Fibroblast of mammary gland (primary cell): ENCODE data around the gene C10orf105.

Experiments used
- DNase-seq: peaks from one replicate; pipeline ENCODE4 v3.0.0-alpha.2; 2010; ENCODE audit warnings: low read depth
- H3K4me3 ChIP-seq: 2 replicates; pipeline ENCODE4 v1.5.1; 2011; ENCODE audit warnings: low read depth, mild to moderate bottlenecking, low read length, moderate library complexity; ENCODE audit not compliant: control insufficient read depth
- TF ChIP-seq, protein P1 (sequence below): conservative IDR thresholded peaks from 2 replicates; pipeline ENCODE4 v1.5.1; 2011; ENCODE audit warnings: low read depth, low read length, inconsistent platforms; ENCODE audit not compliant: control insufficient read depth, insufficient read depth

Gene C10orf105

DNA sequence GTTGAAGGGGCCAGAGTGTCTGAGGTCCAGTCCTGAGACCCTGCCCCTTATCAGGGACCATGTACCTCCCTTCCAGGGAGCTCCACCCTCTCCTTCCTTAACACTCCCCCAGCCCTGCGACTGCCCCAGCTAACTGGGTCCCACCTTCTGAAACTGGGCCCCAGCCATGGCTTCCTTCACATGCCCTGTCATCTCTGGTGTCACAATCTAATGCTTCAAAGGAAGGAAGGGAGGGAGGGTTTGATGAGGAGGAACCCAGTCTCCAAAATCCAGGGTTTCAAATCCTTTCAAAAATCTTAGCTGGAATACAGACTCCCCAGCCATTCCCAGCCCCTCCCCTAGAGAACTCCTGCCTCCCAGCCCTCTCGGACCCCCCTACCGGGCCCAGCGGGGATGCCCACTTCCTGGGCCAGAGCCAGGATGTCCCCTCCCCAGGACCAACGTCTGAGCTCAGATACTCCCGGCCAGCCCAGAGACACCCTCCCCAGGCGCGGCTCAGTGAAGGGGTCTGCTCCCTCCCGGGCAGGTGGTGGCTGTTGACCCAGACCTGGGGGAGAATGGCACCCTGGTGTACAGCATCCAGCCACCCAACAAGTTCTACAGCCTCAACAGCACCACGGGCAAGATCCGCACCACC lies 18.0 kb downstream of the C10orf105 start:
- no peak for DNase-seq
- no peak overlapping the region for H3K4me3 ChIP-seq
- TF ChIP-seq, protein P1, sequence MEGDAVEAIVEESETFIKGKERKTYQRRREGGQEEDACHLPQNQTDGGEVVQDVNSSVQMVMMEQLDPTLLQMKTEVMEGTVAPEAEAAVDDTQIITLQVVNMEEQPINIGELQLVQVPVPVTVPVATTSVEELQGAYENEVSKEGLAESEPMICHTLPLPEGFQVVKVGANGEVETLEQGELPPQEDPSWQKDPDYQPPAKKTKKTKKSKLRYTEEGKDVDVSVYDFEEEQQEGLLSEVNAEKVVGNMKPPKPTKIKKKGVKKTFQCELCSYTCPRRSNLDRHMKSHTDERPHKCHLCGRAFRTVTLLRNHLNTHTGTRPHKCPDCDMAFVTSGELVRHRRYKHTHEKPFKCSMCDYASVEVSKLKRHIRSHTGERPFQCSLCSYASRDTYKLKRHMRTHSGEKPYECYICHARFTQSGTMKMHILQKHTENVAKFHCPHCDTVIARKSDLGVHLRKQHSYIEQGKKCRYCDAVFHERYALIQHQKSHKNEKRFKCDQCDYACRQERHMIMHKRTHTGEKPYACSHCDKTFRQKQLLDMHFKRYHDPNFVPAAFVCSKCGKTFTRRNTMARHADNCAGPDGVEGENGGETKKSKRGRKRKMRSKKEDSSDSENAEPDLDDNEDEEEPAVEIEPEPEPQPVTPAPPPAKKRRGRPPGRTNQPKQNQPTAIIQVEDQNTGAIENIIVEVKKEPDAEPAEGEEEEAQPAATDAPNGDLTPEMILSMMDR, result no peak

- no peak overlapping the region for H3K4me3 ChIP-seq
- TF ChIP-seq, protein P1, result no peak
- no peak for DNase-seq
Observed at GRCh38 chr10:71700731-71701368, 18.7 kb downstream of the C10orf105 start.

GRCh38 chr10:71698737-71699136 lies 20.8 kb downstream of the C10orf105 start:
- no peak for DNase-seq
- no peak overlapping the region for H3K4me3 ChIP-seq
- TF ChIP-seq, protein P1, result no peak

GRCh38 chr10:71697938-71698709 lies 21.5 kb downstream of the C10orf105 start:
- no peak for DNase-seq
- no peak overlapping the region for H3K4me3 ChIP-seq
- TF ChIP-seq, protein P1, result no peak

DNA sequence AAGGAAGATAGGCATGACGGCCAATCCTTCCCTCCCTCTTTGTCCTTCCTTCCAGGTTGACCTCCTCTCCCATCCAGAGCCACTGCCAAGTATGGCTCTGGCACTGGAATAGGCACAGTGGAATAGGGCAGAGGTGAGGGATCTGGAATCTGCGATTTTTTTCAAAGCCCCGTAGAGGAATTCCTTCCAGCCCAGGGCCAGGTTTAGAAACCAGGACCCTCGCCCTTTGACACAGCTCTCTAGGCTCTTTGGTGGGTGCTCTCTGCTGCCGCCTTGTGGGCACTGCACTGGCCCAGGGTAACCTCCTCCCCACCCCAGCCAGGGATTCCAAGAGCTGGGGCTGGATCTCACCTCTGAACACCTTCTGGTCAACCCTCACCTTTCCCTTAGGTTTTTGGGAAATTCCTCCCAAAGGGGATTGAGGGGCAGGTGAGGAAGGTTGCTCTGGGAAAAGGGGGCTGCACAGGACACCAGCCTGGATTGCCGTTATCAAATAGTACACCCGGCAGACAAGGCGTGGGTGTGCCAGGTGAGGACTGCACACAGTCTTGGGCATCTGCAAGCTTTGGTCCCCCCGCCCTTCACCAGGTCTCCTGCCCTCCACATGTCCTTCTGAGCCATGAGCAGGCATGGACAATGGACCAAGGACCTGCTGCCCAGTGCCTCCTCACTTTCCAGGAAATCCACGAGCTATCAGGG lies 22.8 kb downstream of the C10orf105 start:
- H3K4me3 ChIP-seq, result no peak overlapping the region
- TF ChIP-seq, protein P1, result peak; percentile 90
- peak; percentile 20 for DNase-seq
